ENCODE data around the gene CPTP. TPM values are rescaled to one million over a fixed set of nuclear protein-coding genes. Genes with fewer than 3 reads are reported as not detected.

The CPTP gene
- polyA plus RNA-seq, 3 donors = 6.4 to 7.7 (median 7.4) TPM

GRCh38 chr1:1326075-1326605 lies 1.5 kb downstream of the CPTP start:
- H3K79me2 ChIP-seq (ENCODE audit: insufficient read depth, low read length) = peaks cover 47% of the 10 kb centered on the region
- H3K4me3 ChIP-seq (replicated peaks in 1 of 3; ENCODE audit: low read depth in 2 of 3, low read length in 3 of 3) = peak overlapping the region in 1 of 3 experiments; percentile 92
- peak overlapping the region in 1 of 2 donors; percentile 83 for H3K27ac ChIP-seq (ENCODE audit: low read depth in 1 of 2, low read length in 2 of 2)
- Mint-ChIP-seq H3K4me1 (peaks cover 25% of the 10 kb centered on the region), H3K27ac (no peak overlapping the region), H3K27me3 (ENCODE audit: low read depth in 3 of 3) (no peaks in the 10 kb centered on the region), H3K9me3 (peaks cover 0 to 3% (median 0%) of the 10 kb centered on the region in 7 donors), H3K36me3 (peaks cover 4 to 19% of the 10 kb centered on the region in 2 donors), H3K4me3 (peak overlapping the region in 1 of 2 donors; percentile 31)
- TF ChIP-seq, protein P1, sequence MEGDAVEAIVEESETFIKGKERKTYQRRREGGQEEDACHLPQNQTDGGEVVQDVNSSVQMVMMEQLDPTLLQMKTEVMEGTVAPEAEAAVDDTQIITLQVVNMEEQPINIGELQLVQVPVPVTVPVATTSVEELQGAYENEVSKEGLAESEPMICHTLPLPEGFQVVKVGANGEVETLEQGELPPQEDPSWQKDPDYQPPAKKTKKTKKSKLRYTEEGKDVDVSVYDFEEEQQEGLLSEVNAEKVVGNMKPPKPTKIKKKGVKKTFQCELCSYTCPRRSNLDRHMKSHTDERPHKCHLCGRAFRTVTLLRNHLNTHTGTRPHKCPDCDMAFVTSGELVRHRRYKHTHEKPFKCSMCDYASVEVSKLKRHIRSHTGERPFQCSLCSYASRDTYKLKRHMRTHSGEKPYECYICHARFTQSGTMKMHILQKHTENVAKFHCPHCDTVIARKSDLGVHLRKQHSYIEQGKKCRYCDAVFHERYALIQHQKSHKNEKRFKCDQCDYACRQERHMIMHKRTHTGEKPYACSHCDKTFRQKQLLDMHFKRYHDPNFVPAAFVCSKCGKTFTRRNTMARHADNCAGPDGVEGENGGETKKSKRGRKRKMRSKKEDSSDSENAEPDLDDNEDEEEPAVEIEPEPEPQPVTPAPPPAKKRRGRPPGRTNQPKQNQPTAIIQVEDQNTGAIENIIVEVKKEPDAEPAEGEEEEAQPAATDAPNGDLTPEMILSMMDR (IDR thresholded peaks at IDR 0.05) = no peak
- no peak for DNase-seq
- H4K20me1 ChIP-seq (ENCODE audit: insufficient read depth, low read length) = peaks cover 33% of the 10 kb centered on the region
- H3K27me3 ChIP-seq (ENCODE audit: control insufficient read depth in 2 of 2, insufficient read depth in 2 of 2, low read length in 2 of 2) = no peaks in the 10 kb centered on the region
- H3K9ac ChIP-seq (ENCODE audit: insufficient read depth, low read length, poor library complexity, severe bottlenecking) = peak overlapping the region; percentile 90
- H2AFZ ChIP-seq (ENCODE audit: insufficient read depth, low read depth, low read length, poor library complexity, severe bottlenecking) = no peak overlapping the region
- peaks cover 22 to 24% of the 10 kb centered on the region in 2 donors for H3K4me1 ChIP-seq (ENCODE audit: control insufficient read depth in 1 of 2, insufficient read depth in 2 of 2, low read length in 2 of 2)
- no peaks in the 10 kb centered on the region for H3K9me3 ChIP-seq (replicated peaks in 1 of 2; ENCODE audit: control insufficient read depth in 1 of 2, insufficient read depth in 1 of 2, low read length in 2 of 2)
- H3K36me3 ChIP-seq (replicated peaks in 1 of 2; ENCODE audit: control insufficient read depth in 1 of 2, insufficient read depth in 2 of 2, low read length in 2 of 2) = peaks cover 7 to 16% of the 10 kb centered on the region in 2 donors
- intact Hi-C loops (cut with micrococcal nuclease) = no loop called here
- WGBS (ENCODE audit: insufficient coverage) = 89% methylated on average over 5 of the region's 8 CpGs
- peak overlapping the region; percentile 98 for H3K4me2 ChIP-seq (replicated peaks; ENCODE audit: extremely low read depth, low read length, poor library complexity, severe bottlenecking)

GRCh38 chr1:1327291-1327690 lies 2.7 kb downstream of the CPTP start:
- H4K20me1 ChIP-seq (ENCODE audit: insufficient read depth, low read length) = peaks cover 22% of the 10 kb centered on the region
- 95% methylated on average over 40 of the region's 40 CpGs for WGBS (ENCODE audit: insufficient coverage)
- Mint-ChIP-seq H3K36me3 (peaks cover 4 to 19% of the 10 kb centered on the region in 2 donors), H3K27ac (peak overlapping the region in 1 of 7 donors; percentile 1), H3K4me3 (no peak overlapping the region), H3K4me1 (peaks cover 21% of the 10 kb centered on the region), H3K9me3 (peaks cover 0 to 3% (median 0%) of the 10 kb centered on the region in 7 donors), H3K27me3 (ENCODE audit: low read depth in 3 of 3) (no peaks in the 10 kb centered on the region)
- no peak overlapping the region for H3K4me3 ChIP-seq (replicated peaks in 1 of 3; ENCODE audit: low read depth in 2 of 3, low read length in 3 of 3)
- TF ChIP-seq, protein P1 (IDR thresholded peaks at IDR 0.05) = no peak
- DNase-seq = no peak
- peaks cover 7 to 15% of the 10 kb centered on the region in 2 donors for H3K36me3 ChIP-seq (replicated peaks in 1 of 2; ENCODE audit: control insufficient read depth in 1 of 2, insufficient read depth in 2 of 2, low read length in 2 of 2)
- no peak overlapping the region for H3K9ac ChIP-seq (ENCODE audit: insufficient read depth, low read length, poor library complexity, severe bottlenecking)
- intact Hi-C loops (cut with micrococcal nuclease) = no loop called here
- no peak overlapping the region for H3K27ac ChIP-seq (ENCODE audit: low read depth in 1 of 2, low read length in 2 of 2)
- peaks cover 36% of the 10 kb centered on the region for H3K79me2 ChIP-seq (ENCODE audit: insufficient read depth, low read length)
- H3K4me2 ChIP-seq (replicated peaks; ENCODE audit: extremely low read depth, low read length, poor library complexity, severe bottlenecking) = no peak overlapping the region
- no peaks in the 10 kb centered on the region for H3K9me3 ChIP-seq (replicated peaks in 1 of 2; ENCODE audit: control insufficient read depth in 1 of 2, insufficient read depth in 1 of 2, low read length in 2 of 2)
- no peak overlapping the region for H2AFZ ChIP-seq (ENCODE audit: insufficient read depth, low read depth, low read length, poor library complexity, severe bottlenecking)
- H3K4me1 ChIP-seq (ENCODE audit: control insufficient read depth in 1 of 2, insufficient read depth in 2 of 2, low read length in 2 of 2) = peaks cover 22 to 24% of the 10 kb centered on the region in 2 donors
- no peaks in the 10 kb centered on the region for H3K27me3 ChIP-seq (ENCODE audit: control insufficient read depth in 2 of 2, insufficient read depth in 2 of 2, low read length in 2 of 2)
